IMR-90 (cell line): ENCODE data around the gene HNRNPD. TPM values are rescaled to one million over a fixed set of nuclear protein-coding genes. Genes with fewer than 3 reads are reported as not detected.
A peak's percentile ranks its signal among the peaks of the same experiment; 100 is the strongest.

ENCODE experiments used
- ATAC-seq: fragments of 200-7000 bp; cut with Tn5 transposase; 2 replicates; pipeline ENCODE4 v1.9.1; 2020; ENCODE audit warnings: low read depth, mild to moderate bottlenecking, moderate library complexity
- BruUV-seq: library from RNA; stranded (reverse); fragments of 400-500 nt; replicated peaks from 2 replicates; lab custom pipeline; 2021; lab: Mats Ljungman, UMichigan
- CTCF ChIA-PET: fragments of 300-600 bp; formaldehyde crosslinking; extraction: SDS; loops from one replicate; lab custom pipeline; 2021; ENCODE audit warnings: antibody characterized with exemption; lab: Yijun Ruan, JAX
- POLR2A ChIA-PET: fragments of 300-600 bp; sonication (Branson Sonifier 250); formaldehyde crosslinking; loops from one replicate; lab custom pipeline; 2022; ENCODE audit warnings: antibody characterized with exemption; ENCODE audit not compliant: unreplicated experiment; lab: Charles Lee
- DNase-seq: peaks from one replicate; pipeline ENCODE4 v3.0.0; 2013
- H2AFZ ChIP-seq: replicated peaks from 2 replicates; pipeline ENCODE3; 2013; ENCODE audit warnings: low read length, mild to moderate bottlenecking; ENCODE audit not compliant: poor library complexity
- H2AK5ac ChIP-seq: 2 replicates; pipeline ENCODE4 v1.6.1; 2013; ENCODE audit warnings: low read depth, low read length, inconsistent platforms
- H2AK9ac ChIP-seq: replicated peaks from 2 replicates; pipeline ENCODE3; 2013; ENCODE audit warnings: mild to moderate bottlenecking, low read depth, low read length, moderate library complexity; ENCODE audit not compliant: poor library complexity
- H2BK120ac ChIP-seq: 2 replicates; pipeline ENCODE4 v1.6.1; 2013; ENCODE audit warnings: low read depth, low read length, inconsistent platforms
- H2BK15ac ChIP-seq: 3 replicates; pipeline ENCODE4 v1.6.1; 2013; ENCODE audit warnings: low read depth, low read length, inconsistent platforms
- H2BK20ac ChIP-seq: 2 replicates; pipeline ENCODE4 v1.6.1; 2013; ENCODE audit warnings: low read depth, mild to moderate bottlenecking, inconsistent platforms, low read length, moderate library complexity
- H2BK5ac ChIP-seq: 2 replicates; pipeline ENCODE4 v1.6.1; 2013; ENCODE audit warnings: mild to moderate bottlenecking, low read depth, low read length, inconsistent platforms; ENCODE audit not compliant: poor library complexity, severe bottlenecking
- H3K14ac ChIP-seq: replicated peaks from 2 replicates; pipeline ENCODE4 v1.6.1; 2013; ENCODE audit warnings: low read depth, low read length, inconsistent platforms
- H3K18ac ChIP-seq: 2 replicates; pipeline ENCODE4 v1.6.1; 2013; ENCODE audit warnings: low read depth, low read length, control low read depth
- H3K23ac ChIP-seq: 2 replicates; pipeline ENCODE4 v1.6.1; 2013; ENCODE audit warnings: low read depth, low read length, inconsistent platforms
- H3K27ac ChIP-seq: 2 replicates; pipeline ENCODE4 v1.5.1; 2013; ENCODE audit warnings: mild to moderate bottlenecking, control low read depth, low read length; ENCODE audit not compliant: insufficient read depth
- H3K27me3 ChIP-seq: 2 replicates; pipeline ENCODE4 v1.6.1; 2013; ENCODE audit warnings: low read length; ENCODE audit not compliant: control insufficient read depth, insufficient read depth
- H3K36me3 ChIP-seq: 2 replicates; pipeline ENCODE4 v1.6.1; 2013; ENCODE audit warnings: low read length, mixed read lengths; ENCODE audit not compliant: control insufficient read depth, insufficient read depth
- H3K4ac ChIP-seq: 2 replicates; pipeline ENCODE4 v1.6.1; 2013; ENCODE audit warnings: low read depth, low read length, inconsistent platforms
- H3K4me1 ChIP-seq: 2 replicates; pipeline ENCODE4 v1.6.1; 2013; ENCODE audit warnings: low read length, mixed read lengths; ENCODE audit not compliant: control insufficient read depth, insufficient read depth
- H3K4me2 ChIP-seq: 2 replicates; pipeline ENCODE4 v1.6.1; 2013; ENCODE audit warnings: low read depth, mild to moderate bottlenecking, control low read depth, low read length, moderate library complexity
- H3K4me3 ChIP-seq: 2 replicates; pipeline ENCODE4 v1.5.1; 2013; ENCODE audit warnings: low read depth, mild to moderate bottlenecking, control low read depth, low read length, moderate library complexity; ENCODE audit not compliant: insufficient read depth
- H3K56ac ChIP-seq: 2 replicates; pipeline ENCODE4 v1.6.1; 2013; ENCODE audit warnings: low read length, inconsistent platforms; ENCODE audit not compliant: insufficient read depth; ENCODE audit errors: extremely low read depth
- H3K79me1 ChIP-seq, 2 experiments: 2 replicates each; pipeline ENCODE4 v1.6.1; 2013; ENCODE audit warnings: low read length in 2 of 2, inconsistent platforms in 1 of 2, low read depth in 1 of 2
- H3K9ac ChIP-seq: 2 replicates; pipeline ENCODE4 v1.6.1; 2013; ENCODE audit warnings: low read depth, low read length, control low read depth
- H3K9me1 ChIP-seq: 2 replicates; pipeline ENCODE4 v1.6.1; 2013; ENCODE audit warnings: low read length, inconsistent platforms; ENCODE audit not compliant: insufficient read depth
- H3K9me3 ChIP-seq: 2 replicates; pipeline ENCODE4 v1.6.1; 2013; ENCODE audit warnings: low read length; ENCODE audit not compliant: control insufficient read depth, insufficient read depth
- H4K20me1 ChIP-seq: 2 replicates; pipeline ENCODE4 v1.6.1; 2013; ENCODE audit warnings: low read length, inconsistent platforms; ENCODE audit not compliant: insufficient read depth
- H4K5ac ChIP-seq: 2 replicates; pipeline ENCODE4 v1.6.1; 2013; ENCODE audit warnings: mild to moderate bottlenecking, low read depth, low read length, control low read depth
- H4K8ac ChIP-seq, 2 experiments: 2 replicates each; pipeline ENCODE4 v1.6.1; 2013; ENCODE audit warnings: low read depth in 2 of 2, low read length in 2 of 2, control low read depth in 1 of 2, inconsistent platforms in 1 of 2
- H4K91ac ChIP-seq: 2 replicates; pipeline ENCODE4 v1.6.1; 2013; ENCODE audit warnings: low read depth, low read length, inconsistent platforms; ENCODE audit not compliant: insufficient read depth
- BHLHE40 ChIP-seq: fragments of 150-350 bp; IDR thresholded peaks from 2 replicates; pipeline ENCODE4 v1.6.1; 2016; ENCODE audit warnings: mild to moderate bottlenecking, low read depth, low read length
- CEBPB ChIP-seq: IDR thresholded peaks from 2 replicates; pipeline ENCODE4 v1.6.1; 2012; ENCODE audit warnings: low read depth, low read length, improper control_type of control experiment
- FOS ChIP-seq: fragments of 150-350 bp; IDR thresholded peaks from 2 replicates; pipeline ENCODE4 v1.6.1; 2016; ENCODE audit warnings: low read depth, low read length
- MAZ ChIP-seq: IDR thresholded peaks from 2 replicates; pipeline ENCODE4 v1.6.1; 2012; ENCODE audit warnings: low read depth, mild to moderate bottlenecking, low read length, improper control_type of control experiment, moderate library complexity, borderline replicate concordance
- NFE2L2 ChIP-seq: fragments of 150-350 bp; IDR thresholded peaks from 2 replicates; pipeline ENCODE4 v1.6.1; 2016; ENCODE audit warnings: low read depth, mild to moderate bottlenecking, low read length
- RCOR1 ChIP-seq: IDR thresholded peaks from 2 replicates; pipeline ENCODE4 v1.6.1; 2012; ENCODE audit warnings: mild to moderate bottlenecking, low read length, improper control_type of control experiment; ENCODE audit not compliant: insufficient replicate concordance
- SMC3 ChIP-seq: fragments of 150-350 bp; IDR thresholded peaks from 2 replicates; pipeline ENCODE4 v1.6.1; 2016; ENCODE audit warnings: low read depth, mild to moderate bottlenecking, antibody characterized with exemption, low read length, moderate library complexity
- dilution Hi-C: fragments of 300-500 bp; cut with HindIII; formaldehyde crosslinking; loops from one replicate; pipeline ENCODE4 v1.14.3; 2018; ENCODE audit warnings: low sequenced_read_pairs; ENCODE audit not compliant: unreplicated experiment
- in situ Hi-C: fragments of 300-500 bp; cut with MboI; formaldehyde crosslinking; loops from 3 replicates; pipeline ENCODE4 v1.14.3; 2019; ENCODE audit warnings: low sequenced_read_pairs, inconsistent platforms, mixed read lengths
- intact Hi-C: fragments of 100-400 bp; cut with micrococcal nuclease; formaldehyde crosslinking; loops from 2 replicates; pipeline ENCODE4 v1.10.0; 2022
- polyA plus RNA-seq, 3 experiments: library from polyadenylated mRNA; depleted of rRNA; stranded (reverse); fragments of >200 nt; gene quantifications; 2 replicates each; pipeline ENCODE4 v1.2.3, GENCODE V29; 2012; ENCODE audit warnings: low replicate concordance in 1 of 3
- total RNA-seq: library from RNA; depleted of rRNA; stranded (reverse); fragments of >200 nt; gene quantifications from 2 replicates; pipeline ENCODE4 v1.2.3, GENCODE V29; 2012

HNRNPD gene
- total and polyA plus RNA-seq, 2 of the 4 experiments (the other 2 are of a cell fraction): 9.7 to 142 TPM

GRCh38 chr4:82358847-82359246, 14.9 kb downstream of the HNRNPD start:
- ChIA-PET CTCF (no interaction called here), POLR2A (no interaction called here)
- no peak overlapping the region for H3K14ac ChIP-seq
- no peak overlapping the region for H3K27ac ChIP-seq
- DNase-seq: no peak
- H4K8ac ChIP-seq: no peak overlapping the region
- no peak overlapping the region for H2BK120ac ChIP-seq
- H2BK20ac ChIP-seq: no peak overlapping the region
- no peak overlapping the region for H3K56ac ChIP-seq
- H3K9me3 ChIP-seq: no peaks in the 10 kb centered on the region
- no peak overlapping the region for H2AK5ac ChIP-seq
- no peak overlapping the region for H3K4me2 ChIP-seq
- no peak overlapping the region for H2BK15ac ChIP-seq
- no peak overlapping the region for H2BK5ac ChIP-seq
- in situ Hi-C loops: no loop called here
- no peak overlapping the region for H2AFZ ChIP-seq
- no TSS peak for BruUV-seq
- intact Hi-C loops: no loop called here
- no peak overlapping the region for H4K91ac ChIP-seq
- no peak overlapping the region for H4K5ac ChIP-seq
- H3K27me3 ChIP-seq: no peaks in the 10 kb centered on the region
- peaks cover 14 to 41% of the 10 kb centered on the region in 2 experiments for H3K79me1 ChIP-seq
- H3K4ac ChIP-seq: no peak overlapping the region
- H4K20me1 ChIP-seq: peaks cover 68% of the 10 kb centered on the region
- no peak overlapping the region for H3K23ac ChIP-seq
- no peak overlapping the region for H3K18ac ChIP-seq
- H2AK9ac ChIP-seq: no peak overlapping the region
- TF ChIP-seq CEBPB (no peak), BHLHE40 (no peak), SMC3 (no peak), RCOR1 (no peak), NFE2L2 (peak; percentile 72), FOS (no peak), MAZ (no peak)
- no peak for ATAC-seq
- peaks cover 28% of the 10 kb centered on the region for H3K36me3 ChIP-seq
- dilution Hi-C loops: no loop called here
- peaks cover 3% of the 10 kb centered on the region; the same call in 1 of the 2 replicates for H3K4me1 ChIP-seq
- no peaks in the 10 kb centered on the region; the same call in 1 of the 2 replicates for H3K9me1 ChIP-seq
- H3K4me3 ChIP-seq: no peak overlapping the region
- H3K9ac ChIP-seq: no peak overlapping the region
